ENCODE results near the gene PIP5K1B. TPM values are rescaled to one million over a fixed set of nuclear protein-coding genes. Genes with fewer than 3 reads are reported as not detected.

Gene PIP5K1B
- total RNA-seq, 1 experiment from 2014 or later, result 0.16 TPM

- ChIA-PET POLR2A (no interaction called here), CTCF (interaction anchor here (0.5 to 1.2 kb wide), 4 partner anchors 50 to 345 kb away, joined by 3 to 5 read pairs (median 3); no protein-coding TSS in a partner anchor)
- no peak overlapping the region for H3K4me3 Mint-ChIP-seq (ENCODE audit: unreplicated experiment)
- peak overlapping the region; percentile 47 for H3K27ac Mint-ChIP-seq (ENCODE audit: low read depth, unreplicated experiment)
- BruUV-seq (replicated peaks), result no TSS peak
- intact Hi-C loops (cut with micrococcal nuclease), result no loop called here
- TF ChIP-seq, protein P1, sequence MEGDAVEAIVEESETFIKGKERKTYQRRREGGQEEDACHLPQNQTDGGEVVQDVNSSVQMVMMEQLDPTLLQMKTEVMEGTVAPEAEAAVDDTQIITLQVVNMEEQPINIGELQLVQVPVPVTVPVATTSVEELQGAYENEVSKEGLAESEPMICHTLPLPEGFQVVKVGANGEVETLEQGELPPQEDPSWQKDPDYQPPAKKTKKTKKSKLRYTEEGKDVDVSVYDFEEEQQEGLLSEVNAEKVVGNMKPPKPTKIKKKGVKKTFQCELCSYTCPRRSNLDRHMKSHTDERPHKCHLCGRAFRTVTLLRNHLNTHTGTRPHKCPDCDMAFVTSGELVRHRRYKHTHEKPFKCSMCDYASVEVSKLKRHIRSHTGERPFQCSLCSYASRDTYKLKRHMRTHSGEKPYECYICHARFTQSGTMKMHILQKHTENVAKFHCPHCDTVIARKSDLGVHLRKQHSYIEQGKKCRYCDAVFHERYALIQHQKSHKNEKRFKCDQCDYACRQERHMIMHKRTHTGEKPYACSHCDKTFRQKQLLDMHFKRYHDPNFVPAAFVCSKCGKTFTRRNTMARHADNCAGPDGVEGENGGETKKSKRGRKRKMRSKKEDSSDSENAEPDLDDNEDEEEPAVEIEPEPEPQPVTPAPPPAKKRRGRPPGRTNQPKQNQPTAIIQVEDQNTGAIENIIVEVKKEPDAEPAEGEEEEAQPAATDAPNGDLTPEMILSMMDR (IDR thresholded peaks at IDR 0.05; ENCODE audit: unreplicated experiment), result no peak
- no peaks in the 10 kb centered on the region for H3K36me3 Mint-ChIP-seq (ENCODE audit: insufficient read depth, unreplicated experiment)
- no peaks in the 10 kb centered on the region for H3K9me3 Mint-ChIP-seq (ENCODE audit: unreplicated experiment)
- peaks cover 46% of the 10 kb centered on the region for H3K27me3 Mint-ChIP-seq (ENCODE audit: insufficient read depth, unreplicated experiment)
- peaks cover 5% of the 10 kb centered on the region for H3K4me1 Mint-ChIP-seq (ENCODE audit: insufficient read depth, unreplicated experiment)
- DNase-seq (ENCODE audit: unreplicated experiment), result no peak
Measured at GRCh38 chr9:68949271-68950000, 244.4 kb downstream of the PIP5K1B start.

- TF ChIP-seq, protein P1 (IDR thresholded peaks at IDR 0.05; ENCODE audit: unreplicated experiment), result no peak
- intact Hi-C loops (cut with micrococcal nuclease), result no loop called here
- CTCF ChIA-PET, result interaction anchor here (0.5 to 1.2 kb wide), 3 partner anchors 49 to 345 kb away, joined by 3 to 5 read pairs (median 3); no protein-coding TSS in a partner anchor
- H3K36me3 Mint-ChIP-seq (ENCODE audit: insufficient read depth, unreplicated experiment), result no peaks in the 10 kb centered on the region
- DNase-seq (ENCODE audit: unreplicated experiment), result no peak
- POLR2A ChIA-PET, result no interaction called here
- BruUV-seq (replicated peaks), result no TSS peak
- no peak overlapping the region for H3K27ac Mint-ChIP-seq (ENCODE audit: low read depth, unreplicated experiment)
- no peaks in the 10 kb centered on the region for H3K9me3 Mint-ChIP-seq (ENCODE audit: unreplicated experiment)
- H3K4me1 Mint-ChIP-seq (ENCODE audit: insufficient read depth, unreplicated experiment), result peaks cover 5% of the 10 kb centered on the region
- H3K27me3 Mint-ChIP-seq (ENCODE audit: insufficient read depth, unreplicated experiment), result peaks cover 46% of the 10 kb centered on the region
- H3K4me3 Mint-ChIP-seq (ENCODE audit: unreplicated experiment), result no peak overlapping the region
Measured at GRCh38 chr9:68950188-68950587, 245.1 kb downstream of the PIP5K1B start.

- no peak for DNase-seq (ENCODE audit: unreplicated experiment)
- intact Hi-C loops (cut with micrococcal nuclease), result no loop called here
- no peaks in the 10 kb centered on the region for H3K36me3 Mint-ChIP-seq (ENCODE audit: insufficient read depth, unreplicated experiment)
- H3K27ac Mint-ChIP-seq (ENCODE audit: low read depth, unreplicated experiment), result no peak overlapping the region
- TF ChIP-seq, protein P1 (IDR thresholded peaks at IDR 0.05; ENCODE audit: unreplicated experiment), result no peak
- no peak overlapping the region for H3K4me3 Mint-ChIP-seq (ENCODE audit: unreplicated experiment)
- POLR2A ChIA-PET, result no interaction called here
- CTCF ChIA-PET, result interaction anchor here (0.8 to 1.2 kb wide), 2 partner anchors 13 to 49 kb away, joined by 3 to 5 read pairs; no protein-coding TSS in a partner anchor
- peaks cover 5% of the 10 kb centered on the region for H3K4me1 Mint-ChIP-seq (ENCODE audit: insufficient read depth, unreplicated experiment)
- H3K27me3 Mint-ChIP-seq (ENCODE audit: insufficient read depth, unreplicated experiment), result peaks cover 44% of the 10 kb centered on the region
- H3K9me3 Mint-ChIP-seq (ENCODE audit: unreplicated experiment), result no peaks in the 10 kb centered on the region
- no TSS peak for BruUV-seq (replicated peaks)
Measured at GRCh38 chr9:68950689-68951088, 245.6 kb downstream of the PIP5K1B start.

DNA sequence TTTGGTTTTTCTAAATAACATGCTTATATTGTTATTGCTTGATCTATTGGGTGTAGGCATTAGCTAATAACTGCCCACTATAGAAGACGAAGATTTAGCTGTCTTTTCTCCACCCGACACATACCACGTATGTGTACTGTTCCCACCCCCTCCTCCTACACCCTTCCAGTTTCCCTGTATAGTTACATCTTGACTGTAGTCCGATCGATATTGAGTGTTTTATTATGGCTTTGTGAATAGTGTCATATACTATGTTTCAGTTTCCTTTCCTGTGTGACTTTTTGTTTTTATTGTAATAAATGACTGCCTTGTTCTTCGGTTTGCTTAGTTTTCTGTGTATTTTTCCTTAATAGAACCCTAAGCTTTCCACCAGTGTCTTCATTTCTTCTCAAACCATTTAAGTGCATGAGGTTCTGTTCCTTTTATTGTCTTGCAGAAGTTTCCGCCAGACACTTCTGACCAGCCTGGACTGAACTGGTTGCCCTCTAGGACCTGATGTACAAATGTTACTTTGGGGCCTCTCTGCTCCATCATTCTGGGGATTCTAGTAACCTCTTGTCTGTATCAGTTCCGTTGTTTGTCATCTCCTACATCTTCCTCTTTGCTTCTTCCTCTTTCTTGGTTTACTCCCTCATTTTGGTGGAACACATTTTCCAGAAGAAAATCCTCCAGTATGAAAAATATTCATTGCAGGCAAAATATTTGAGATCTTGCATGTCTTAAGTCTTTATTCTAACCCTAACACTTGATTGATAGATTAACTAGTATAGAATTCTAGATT lies 247.0 kb downstream of the PIP5K1B start:
- BruUV-seq (replicated peaks), result no TSS peak
- intact Hi-C loops (cut with micrococcal nuclease), result no loop called here
- H3K27ac Mint-ChIP-seq (ENCODE audit: low read depth, unreplicated experiment), result no peak overlapping the region
- ChIA-PET CTCF (interaction anchor here (0.6 to 0.9 kb wide), 2 partner anchors 151 to 368 kb away, joined by 3 to 4 read pairs; no protein-coding TSS in a partner anchor), POLR2A (interaction anchor here (0.7 kb wide), 1 partner anchor 1201 kb away, joined by 3 read pairs; no protein-coding TSS in a partner anchor)
- H3K9me3 Mint-ChIP-seq (ENCODE audit: unreplicated experiment), result no peaks in the 10 kb centered on the region
- peaks cover 31% of the 10 kb centered on the region for H3K27me3 Mint-ChIP-seq (ENCODE audit: insufficient read depth, unreplicated experiment)
- peaks cover 5% of the 10 kb centered on the region for H3K4me1 Mint-ChIP-seq (ENCODE audit: insufficient read depth, unreplicated experiment)
- H3K4me3 Mint-ChIP-seq (ENCODE audit: unreplicated experiment), result no peak overlapping the region
- H3K36me3 Mint-ChIP-seq (ENCODE audit: insufficient read depth, unreplicated experiment), result no peaks in the 10 kb centered on the region
- TF ChIP-seq, protein P1 (IDR thresholded peaks at IDR 0.05; ENCODE audit: unreplicated experiment), result no peak
- DNase-seq (ENCODE audit: unreplicated experiment), result no peak

Measured in MCF 10A (cell line).